GM21528 (cell line): ENCODE results near the gene DMD.

ENCODE experiments used
- ATAC-seq: cut with Tn5 transposase; IDR thresholded peaks from one replicate; pipeline ENCODE4 v1.9.1; 2021; ENCODE audit warnings: mild to moderate bottlenecking, moderate library complexity; ENCODE audit not compliant: unreplicated experiment, low FRiP score

The DMD gene

GRCh38 chrX:32139476-32139875 is 1071.9 kb downstream of the DMD start:
- ATAC-seq: no peak

- ATAC-seq: no peak
Observed at GRCh38 chrX:32137525-32137924, 1073.8 kb downstream of the DMD start.

DNA sequence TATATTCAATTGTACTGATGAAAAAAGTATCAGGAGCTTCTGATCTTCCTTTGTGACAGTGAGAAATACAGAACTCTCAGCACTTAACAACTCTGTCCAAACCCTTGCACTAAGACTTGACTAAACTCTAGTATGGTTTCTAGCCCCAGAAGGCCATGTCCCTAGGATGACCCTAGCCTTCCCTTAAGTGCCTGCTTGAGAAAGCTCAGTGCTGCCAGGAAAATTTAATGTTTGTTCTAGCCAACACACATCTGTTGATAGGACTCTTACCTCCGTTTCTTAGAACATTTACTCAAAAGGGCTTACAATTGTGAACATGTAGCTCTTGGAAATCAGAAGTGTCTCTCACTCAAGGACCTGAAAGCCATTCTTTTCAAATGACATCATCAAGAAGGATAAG is 1084.4 kb downstream of the DMD start:
- ATAC-seq: no peak

- no peak for ATAC-seq
Observed at GRCh38 chrX:32118832-32119231, 1092.5 kb downstream of the DMD start.

DNA sequence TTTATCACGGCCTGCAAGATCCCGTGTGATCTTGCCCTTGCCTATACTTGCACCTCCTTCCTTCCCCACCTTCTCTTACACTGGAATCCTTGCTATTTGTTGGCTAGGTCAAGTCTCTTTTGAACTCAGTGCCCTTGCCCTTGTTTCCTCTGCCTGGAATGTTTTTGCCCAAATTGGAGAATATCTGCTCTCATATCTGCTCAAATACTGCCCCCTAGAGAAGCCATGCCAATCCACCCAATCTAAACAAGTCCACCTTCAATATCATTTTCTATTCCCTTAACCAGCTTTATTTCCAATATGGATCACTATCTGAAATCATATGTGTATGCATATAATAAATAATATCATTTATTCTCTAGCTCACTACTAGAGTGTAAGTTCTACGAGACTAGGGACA is 1095.3 kb downstream of the DMD start:
- ATAC-seq: no peak

GRCh38 chrX:32087663-32088062 is 1123.7 kb downstream of the DMD start:
- no peak for ATAC-seq

GRCh38 chrX:32084757-32085156 is 1126.6 kb downstream of the DMD start:
- no peak for ATAC-seq

- no peak for ATAC-seq
Observed at GRCh38 chrX:32048285-32048684, 1163.1 kb downstream of the DMD start.

- ATAC-seq: no peak
Observed at GRCh38 chrX:32045149-32045548, 1166.2 kb downstream of the DMD start.

DNA sequence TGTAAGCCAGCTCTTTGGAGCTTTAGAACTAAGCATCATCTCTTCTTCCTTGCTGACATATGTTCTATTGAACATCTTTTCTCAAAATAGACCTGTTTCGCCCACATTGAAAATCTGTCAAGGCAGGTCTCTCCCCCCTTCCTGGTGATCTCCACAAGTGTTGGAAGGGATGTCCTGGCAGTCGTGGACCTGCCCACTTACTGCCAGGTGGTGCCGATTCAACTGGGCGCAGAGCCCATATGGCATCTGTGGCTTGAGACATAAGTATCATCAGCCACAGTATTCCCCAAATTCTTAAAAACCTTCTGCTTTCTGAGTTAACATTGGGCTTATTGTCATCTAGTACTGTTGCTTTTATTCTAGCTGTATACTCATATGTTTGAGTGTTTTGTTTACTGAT is 1170.2 kb downstream of the DMD start:
- no peak for ATAC-seq

GRCh38 chrX:32026772-32027171 is 1184.6 kb downstream of the DMD start:
- no peak for ATAC-seq

- no peak for ATAC-seq
Observed at GRCh38 chrX:32024072-32024471, 1187.3 kb downstream of the DMD start.

- ATAC-seq: no peak
Observed at GRCh38 chrX:32016195-32016594, 1195.2 kb downstream of the DMD start.

DNA sequence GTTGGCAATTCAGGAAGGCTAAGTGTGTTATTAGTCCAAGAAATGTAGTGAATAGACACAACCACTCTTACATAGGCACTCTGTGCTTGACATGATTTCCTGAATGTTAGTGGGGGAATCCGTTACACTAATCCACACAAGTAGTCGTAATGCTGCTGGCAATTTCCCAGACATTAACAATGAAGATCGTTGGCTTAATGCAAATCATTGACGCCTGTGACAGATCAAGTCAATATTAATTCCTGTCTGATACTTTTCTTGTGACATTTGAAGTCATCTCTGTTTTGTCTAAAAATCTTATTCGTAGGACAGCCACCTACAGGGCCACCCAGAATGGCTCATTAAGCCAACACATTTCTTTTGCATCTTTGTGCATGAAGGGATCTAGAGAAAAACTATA is 1200.4 kb downstream of the DMD start:
- no peak for ATAC-seq

- ATAC-seq: no peak
Observed at GRCh38 chrX:32010212-32010611, 1201.1 kb downstream of the DMD start.

GRCh38 chrX:31993637-31994036 is 1217.7 kb downstream of the DMD start:
- ATAC-seq: no peak

GRCh38 chrX:31988975-31989374 is 1222.4 kb downstream of the DMD start:
- ATAC-seq: no peak

DNA sequence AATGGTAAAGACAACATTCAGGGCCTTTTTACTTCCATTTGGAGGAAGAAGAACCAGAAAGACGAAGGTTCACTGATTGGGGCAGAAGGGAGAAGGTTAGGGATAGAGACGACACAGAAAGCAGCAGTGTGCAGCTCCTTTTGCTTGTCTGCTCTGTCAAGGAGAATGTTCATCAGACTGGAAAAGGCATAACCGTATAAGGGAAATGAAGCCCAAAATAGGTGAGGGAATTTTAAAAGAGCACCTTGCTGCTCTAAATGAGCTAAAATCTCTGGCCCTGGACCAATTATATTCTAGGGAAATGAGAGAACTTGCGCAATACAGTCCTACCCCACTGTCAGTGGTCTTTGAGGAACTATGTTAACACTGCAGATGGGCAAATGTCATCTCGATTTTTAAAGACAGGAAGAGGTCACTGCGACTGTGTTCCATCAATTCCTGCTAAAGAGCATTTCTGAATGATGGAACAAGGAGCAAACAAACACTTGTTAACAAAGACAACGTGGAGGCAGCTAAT is 1229.7 kb downstream of the DMD start:
- ATAC-seq: no peak

GRCh38 chrX:31969714-31970113 is 1241.6 kb downstream of the DMD start:
- ATAC-seq: no peak

DNA sequence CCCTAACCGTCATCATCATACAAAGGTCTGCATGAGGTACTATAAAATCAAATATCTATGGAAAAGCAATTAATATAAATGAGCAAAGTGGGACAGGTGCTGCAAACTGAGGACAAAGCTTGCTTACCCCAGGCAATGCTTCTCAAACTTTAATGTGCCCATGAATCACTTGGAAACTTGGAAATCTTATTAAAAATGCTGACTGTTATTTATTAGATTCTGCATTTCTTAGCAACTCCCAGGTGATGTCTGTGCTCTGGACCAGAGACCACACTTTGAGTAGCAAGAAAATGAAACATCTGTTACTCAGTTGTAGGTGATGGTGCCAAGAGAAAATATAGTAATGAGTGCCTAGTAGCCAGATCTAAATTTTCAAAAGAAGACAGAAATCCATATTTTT is 1249.1 kb downstream of the DMD start:
- ATAC-seq: no peak

DNA sequence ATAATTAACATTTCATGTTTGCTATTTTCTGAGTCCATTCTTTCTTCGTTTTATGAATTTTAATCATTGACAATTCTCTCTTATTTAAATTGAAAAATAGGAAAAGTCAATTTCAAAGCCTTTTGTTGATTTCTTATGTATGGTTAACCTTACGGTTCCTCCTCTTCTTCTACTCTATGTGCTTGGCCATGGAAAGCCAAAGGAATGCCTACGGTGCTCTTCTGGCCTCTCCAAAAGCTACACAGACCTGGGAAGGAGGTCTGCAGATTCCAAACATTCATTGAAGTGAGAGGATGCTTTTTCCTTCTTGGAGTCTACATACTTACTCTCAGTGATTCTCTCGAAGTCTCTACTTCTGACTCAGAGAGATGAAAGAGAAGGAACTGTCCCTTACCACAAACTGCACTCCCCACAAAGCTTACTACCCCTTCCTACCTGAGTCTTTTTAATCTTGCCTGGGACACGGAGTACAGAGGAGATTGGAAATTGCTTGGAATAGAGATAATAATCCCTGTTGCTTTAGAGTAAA is 1276.4 kb downstream of the DMD start:
- ATAC-seq: no peak

DNA sequence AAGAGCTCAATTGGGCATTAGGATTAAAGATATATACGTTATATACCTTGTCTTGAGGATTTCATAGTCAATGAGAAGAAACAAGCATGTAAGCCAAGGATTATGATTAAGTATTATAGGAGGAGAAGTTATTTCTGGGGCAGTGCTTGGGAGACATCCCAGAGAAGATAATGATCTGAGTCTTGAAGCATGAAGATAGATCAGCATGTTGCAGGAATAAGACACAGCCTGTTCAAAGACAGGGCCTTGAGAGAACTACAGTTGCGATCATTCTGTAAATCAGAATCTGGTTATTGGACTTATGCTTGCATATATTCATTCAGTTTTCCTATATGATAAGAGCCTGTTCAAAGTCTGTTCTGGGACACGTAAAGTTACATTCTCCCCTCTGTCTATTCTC is 1277.3 kb downstream of the DMD start:
- no peak for ATAC-seq

DNA sequence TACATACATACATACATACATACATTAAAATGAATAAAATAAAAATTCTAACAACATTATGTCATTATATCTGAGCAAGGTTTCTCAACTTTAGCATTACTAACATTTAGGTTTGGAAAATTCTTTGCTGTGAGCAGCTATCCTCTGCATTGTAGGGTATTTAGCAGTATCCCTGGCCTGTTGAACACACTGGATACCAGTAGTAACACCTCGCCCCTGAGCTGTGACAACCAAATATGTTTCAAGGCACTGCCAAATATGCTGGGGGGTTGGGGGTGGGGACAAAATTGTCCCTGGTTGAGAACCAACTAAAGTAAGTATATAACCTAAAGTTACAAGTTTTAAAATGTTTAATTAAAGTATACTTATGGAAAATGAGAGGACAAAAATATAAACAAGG is 1278.6 kb downstream of the DMD start:
- no peak for ATAC-seq
